M059J (cell line): ENCODE measurements around the gene URI1. TPM values are rescaled to one million over a fixed set of nuclear protein-coding genes. Genes with fewer than 3 reads are reported as not detected.
"Not testable (repeated sequence)": the region's sequence is repeated elsewhere in the genome, so short reads cannot be mapped to it uniquely, and the experiment has no call there.

Experiments used
- DNase-seq: peaks from one replicate; pipeline ENCODE4 v3.0.0-alpha.2; 2012; ENCODE audit warnings: low read depth
- total RNA-seq: library from RNA; depleted of rRNA; stranded (reverse); fragments of >200 nt; shearing (Covaris generic); gene quantifications from 2 replicates; pipeline ENCODE4 v1.2.3, GENCODE V29; 2014

The URI1 gene
- total RNA-seq, 1 experiment from 2014 or later: 63.0 TPM

GRCh38 chr19:29940971-29941585 is 961 bp upstream of the URI1 start:
- DNase-seq: no peak

GRCh38 chr19:29942404-29943261 is 594 bp downstream of the URI1 start:
- DNase-seq: peak; percentile 46

GRCh38 chr19:29943615-29944014 is 1.6 kb downstream of the URI1 start:
- DNase-seq: no peak

- no peak for DNase-seq
Measured at GRCh38 chr19:29944390-29945012, 2.5 kb downstream of the URI1 start.

GRCh38 chr19:29945017-29945416 is 3.0 kb downstream of the URI1 start:
- DNase-seq: no peak

- no peak for DNase-seq
Measured at GRCh38 chr19:29945433-29945832, 3.4 kb downstream of the URI1 start.

- DNase-seq: no peak
Measured at GRCh38 chr19:29946645-29947044, 4.6 kb downstream of the URI1 start.

- no peak for DNase-seq
Measured at GRCh38 chr19:29947871-29948270, 5.8 kb downstream of the URI1 start.

GRCh38 chr19:29948759-29949470 is 6.9 kb downstream of the URI1 start:
- DNase-seq: not testable (repeated sequence)

GRCh38 chr19:29952177-29952576 is 10.1 kb downstream of the URI1 start:
- no peak for DNase-seq

GRCh38 chr19:29952646-29953045 is 10.6 kb downstream of the URI1 start:
- DNase-seq: no peak

GRCh38 chr19:29953352-29954247 is 11.6 kb downstream of the URI1 start:
- DNase-seq: no peak

GRCh38 chr19:29956855-29957254 is 14.8 kb downstream of the URI1 start:
- DNase-seq: no peak

- DNase-seq: no peak
Measured at GRCh38 chr19:29961311-29961710, 19.3 kb downstream of the URI1 start.

- DNase-seq: no peak
Measured at GRCh38 chr19:29962793-29963192, 20.8 kb downstream of the URI1 start.

- DNase-seq: no peak
Measured at GRCh38 chr19:29963576-29963975, 21.5 kb downstream of the URI1 start.

GRCh38 chr19:29964171-29964570 is 22.1 kb downstream of the URI1 start:
- DNase-seq: no peak

GRCh38 chr19:29965492-29965891 is 23.5 kb downstream of the URI1 start:
- DNase-seq: peak; percentile 38

GRCh38 chr19:29966142-29966541 is 24.1 kb downstream of the URI1 start:
- DNase-seq: not testable (repeated sequence)

- peak; percentile 21 for DNase-seq
Measured at GRCh38 chr19:29966588-29967249, 24.7 kb downstream of the URI1 start.

GRCh38 chr19:29967623-29968022 is 25.6 kb downstream of the URI1 start:
- DNase-seq: no peak
